Mesodermal cell (in vitro differentiated cells): ENCODE measurements around the gene KRTAP4-16.
A peak's percentile ranks its signal among the peaks of the same experiment; 100 is the strongest.
"Not testable (repeated sequence)": the region's sequence is repeated elsewhere in the genome, so short reads cannot be mapped to it uniquely, and the experiment has no call there.

Experiments used
- H3K27ac ChIP-seq: 2 replicates; pipeline ENCODE4 v1.7.0; 2013; ENCODE audit warnings: mild to moderate bottlenecking, low read depth, low read length, moderate library complexity; ENCODE audit not compliant: severe bottlenecking
- H3K36me3 ChIP-seq: 2 replicates; pipeline ENCODE4 v1.7.1; 2013; ENCODE audit warnings: mild to moderate bottlenecking, low read length, moderate library complexity; ENCODE audit not compliant: control insufficient read depth, insufficient read depth
- H3K4me1 ChIP-seq: one replicate; pipeline ENCODE4 v1.7.1; 2013; ENCODE audit warnings: mild to moderate bottlenecking, low read length; ENCODE audit not compliant: insufficient read depth, control insufficient read depth, poor library complexity, severe bottlenecking
- H3K4me3 ChIP-seq: 2 replicates; pipeline ENCODE4 v1.7.0; 2013; ENCODE audit warnings: low read length, control low read depth, mild to moderate bottlenecking; ENCODE audit not compliant: insufficient read depth, poor library complexity, severe bottlenecking; ENCODE audit errors: extremely low read depth
- H3K9me3 ChIP-seq: 2 replicates; pipeline ENCODE4 v1.7.1; 2013; ENCODE audit warnings: mild to moderate bottlenecking, low read length, moderate library complexity; ENCODE audit not compliant: control insufficient read depth
- WGBS, 2 experiments: methylation state at CpG; one replicate each; pipeline ENCODE4 v1.1.5; 2013; ENCODE audit warnings: missing lambda C conversion rate in 2 of 2; ENCODE audit not compliant: insufficient coverage in 2 of 2; 5-methylcytosine and 5-hydroxymethylcytosine counted together

The KRTAP4-16 gene

GRCh38 chr17:41069031-41069430 is 33.0 kb downstream of the KRTAP4-16 start:
- no peaks in the 10 kb centered on the region for H3K9me3 ChIP-seq
- no peaks in the 10 kb centered on the region for H3K36me3 ChIP-seq
- no peak overlapping the region for H3K27ac ChIP-seq
- 90 to 100% methylated on average over 2 of the region's 3 CpGs for whole genome bisulfite sequencing, 2 experiments
- H3K4me1 ChIP-seq: no peaks in the 10 kb centered on the region
- no peak overlapping the region for H3K4me3 ChIP-seq

- no peaks in the 10 kb centered on the region for H3K9me3 ChIP-seq
- H3K4me1 ChIP-seq: no peaks in the 10 kb centered on the region
- no peak overlapping the region for H3K4me3 ChIP-seq
- H3K36me3 ChIP-seq: no peaks in the 10 kb centered on the region
- H3K27ac ChIP-seq: no peak overlapping the region
These were observed 34.7 kb downstream of the KRTAP4-16 start for GRCh38 chr17:41067281-41067680.

- WGBS, 2 experiments: 80 to 86% methylated on average over 3 to 5 of the region's 6 CpGs
These were observed 36.0 kb downstream of the KRTAP4-16 start, which contains the start of gene KRTAP2-4 for GRCh38 chr17:41065829-41066624. KRTAP2-4 (minus strand) TSS chr17:41065879; CDS start chr17:41065845, 34 bp downstream.

GRCh38 chr17:41065016-41065689 is 36.9 kb downstream of the KRTAP4-16 start:
- H3K36me3 ChIP-seq, H3K4me1 ChIP-seq, H3K4me3 ChIP-seq, H3K9me3 ChIP-seq, H3K27ac ChIP-seq: not testable (repeated sequence)
- WGBS, 2 experiments: 84% methylated on average over 3 of the region's 16 CpGs

More at GRCh38 chr17:41065829-41066624, 36.0 kb downstream of the KRTAP4-16 start, which contains the start of gene KRTAP2-4:
- Histone ChIP-seq H3K9me3 (no peaks in the 10 kb centered on the region), H3K36me3 (no peaks in the 10 kb centered on the region), H3K4me1 (no peaks in the 10 kb centered on the region), H3K27ac (no peak within 1 kb of the TSS), H3K4me3 (no peak within 1 kb of the TSS)

GRCh38 chr17:41064301-41064700 is 37.7 kb downstream of the KRTAP4-16 start:
- H3K4me3 ChIP-seq: no peak overlapping the region
- H3K9me3 ChIP-seq: no peaks in the 10 kb centered on the region
- peaks cover 6% of the 10 kb centered on the region for H3K4me1 ChIP-seq
- H3K36me3 ChIP-seq: no peaks in the 10 kb centered on the region
- no peak overlapping the region for H3K27ac ChIP-seq
- no CpG with 5 or more reads among the region's 1 CpG for WGBS, 2 experiments

GRCh38 chr17:41063449-41063848 is 38.6 kb downstream of the KRTAP4-16 start:
- no peaks in the 10 kb centered on the region for H3K9me3 ChIP-seq
- peaks cover 11% of the 10 kb centered on the region for H3K4me1 ChIP-seq
- no CpG with 5 or more reads among the region's 4 CpGs for whole genome bisulfite sequencing, 2 experiments
- no peak overlapping the region for H3K27ac ChIP-seq
- no peak overlapping the region for H3K4me3 ChIP-seq
- H3K36me3 ChIP-seq: no peaks in the 10 kb centered on the region

- H3K36me3 ChIP-seq: no peaks in the 10 kb centered on the region
- peak overlapping the region; percentile 58 for H3K27ac ChIP-seq
- H3K9me3 ChIP-seq: peaks cover 5% of the 10 kb centered on the region
- WGBS, 2 experiments: 89% methylated on average over 1 of the region's 1 CpG; no CpG with 5 or more reads in 1 of the 2 experiments
- H3K4me1 ChIP-seq: peaks cover 11% of the 10 kb centered on the region
- no peak overlapping the region for H3K4me3 ChIP-seq
These were observed 40.0 kb downstream of the KRTAP4-16 start for GRCh38 chr17:41061964-41062363.

- Histone ChIP-seq H3K9me3 (peaks cover 11% of the 10 kb centered on the region), H3K4me1 (peaks cover 11% of the 10 kb centered on the region), H3K4me3 (no peak within 1 kb of the TSS), H3K36me3 (no peaks in the 10 kb centered on the region), H3K27ac (peak within 1 kb of the TSS; percentile 63)
- WGBS, 2 experiments: 83 to 87% methylated on average over 2 to 6 of the region's 6 CpGs
These were observed 41.9 kb downstream of the KRTAP4-16 start, which contains the start of gene KRTAP2-3 for GRCh38 chr17:41060052-41060604. KRTAP2-3 (minus strand) TSS chr17:41060114; CDS start chr17:41060050, 64 bp downstream.

- peaks cover 11% of the 10 kb centered on the region for H3K4me1 ChIP-seq
- peaks cover 11% of the 10 kb centered on the region for H3K9me3 ChIP-seq
- 72 to 77% methylated on average over 4 to 5 of the region's 31 CpGs for WGBS, 2 experiments
- peak overlapping the region; percentile 63 for H3K27ac ChIP-seq
- not testable (repeated sequence) for H3K4me3 ChIP-seq, H3K36me3 ChIP-seq
These were observed 42.5 kb downstream of the KRTAP4-16 start for GRCh38 chr17:41059276-41060051.

GRCh38 chr17:41058741-41059140 is 43.3 kb downstream of the KRTAP4-16 start:
- Histone ChIP-seq H3K36me3 (no peaks in the 10 kb centered on the region), H3K27ac (no peak overlapping the region), H3K4me1 (peaks cover 11% of the 10 kb centered on the region), H3K9me3 (peaks cover 11% of the 10 kb centered on the region), H3K4me3 (no peak overlapping the region)
- WGBS, 2 experiments: 100% methylated on average over 1 of the region's 5 CpGs; no CpG with 5 or more reads in 1 of the 2 experiments
